ENCODE measurements around the gene CD44.

CD44 gene

GRCh38 chr11:35139722-35140282 is 831 bp downstream of the CD44 start:
- no peak for DNase-seq (ENCODE audit: low read depth in 3 of 3)

GRCh38 chr11:35141071-35141470 is 2.1 kb downstream of the CD44 start:
- no peak for DNase-seq (ENCODE audit: low read depth in 3 of 3)

- no peak for DNase-seq (ENCODE audit: low read depth in 3 of 3)
These were observed 2.6 kb downstream of the CD44 start for GRCh38 chr11:35141571-35141971.

- no peak for DNase-seq (ENCODE audit: low read depth in 3 of 3)
These were observed 3.6 kb downstream of the CD44 start for GRCh38 chr11:35142481-35143075.

GRCh38 chr11:35143297-35144135 is 4.5 kb downstream of the CD44 start:
- DNase-seq (ENCODE audit: low read depth in 3 of 3): no peak

- DNase-seq (ENCODE audit: low read depth in 3 of 3): peak in 1 of 3 donors; percentile 52
These were observed 5.3 kb downstream of the CD44 start for GRCh38 chr11:35144136-35144741.

- no peak for DNase-seq (ENCODE audit: low read depth in 3 of 3)
These were observed 5.8 kb downstream of the CD44 start for GRCh38 chr11:35144806-35145205.

- no peak for DNase-seq (ENCODE audit: low read depth in 3 of 3)
These were observed 6.3 kb downstream of the CD44 start for GRCh38 chr11:35145271-35145670.

GRCh38 chr11:35146074-35146521 is 7.1 kb downstream of the CD44 start:
- DNase-seq (ENCODE audit: low read depth in 3 of 3): peak; percentile 62 to 83 (median 75)

- no peak for DNase-seq (ENCODE audit: low read depth in 3 of 3)
These were observed 7.7 kb downstream of the CD44 start for GRCh38 chr11:35146711-35147110.

- no peak for DNase-seq (ENCODE audit: low read depth in 3 of 3)
These were observed 8.3 kb downstream of the CD44 start for GRCh38 chr11:35147235-35147634.

GRCh38 chr11:35148163-35148837 is 9.3 kb downstream of the CD44 start:
- no peak for DNase-seq (ENCODE audit: low read depth in 3 of 3)

- no peak for DNase-seq (ENCODE audit: low read depth in 3 of 3)
These were observed 11.5 kb downstream of the CD44 start for GRCh38 chr11:35150454-35150853.

- DNase-seq (ENCODE audit: low read depth in 3 of 3): no peak
These were observed 12.3 kb downstream of the CD44 start for GRCh38 chr11:35151241-35151640.

- no peak for DNase-seq (ENCODE audit: low read depth in 3 of 3)
These were observed 12.8 kb downstream of the CD44 start for GRCh38 chr11:35151683-35152280.

- DNase-seq (ENCODE audit: low read depth in 3 of 3): no peak
These were observed 13.6 kb downstream of the CD44 start for GRCh38 chr11:35152575-35152974.

- no peak for DNase-seq (ENCODE audit: low read depth in 3 of 3)
These were observed 14.3 kb downstream of the CD44 start for GRCh38 chr11:35153280-35153679.

GRCh38 chr11:35154952-35155351 is 16.0 kb downstream of the CD44 start:
- no peak for DNase-seq (ENCODE audit: low read depth in 3 of 3)

- no peak for DNase-seq (ENCODE audit: low read depth in 3 of 3)
These were observed 16.7 kb downstream of the CD44 start for GRCh38 chr11:35155677-35156076.

GRCh38 chr11:35157814-35158700 is 19.1 kb downstream of the CD44 start:
- no peak for DNase-seq (ENCODE audit: low read depth in 3 of 3)

Measured in stimulated activated CD4-positive, alpha-beta T cell treated with anti-CD3 and anti-CD28 coated beads, TNF-alpha, amount 100 ng/mL, for 48 hours (primary cell).